HG03097 (cell line): ENCODE data around the gene HEY2.
"Not testable (repeated sequence)": the region's sequence is repeated elsewhere in the genome, so short reads cannot be mapped to it uniquely, and the experiment has no call there.

Experiments used
- ATAC-seq: cut with Tn5 transposase; IDR thresholded peaks from one replicate; pipeline ENCODE4 v1.9.1; 2021; ENCODE audit not compliant: unreplicated experiment, low FRiP score

Gene HEY2

GRCh38 chr6:125749173-125749864 lies at the start of gene HEY2:
Gene HEY2 (plus strand): TSS chr6:125749632. CDS start chr6:125749777, 145 bp downstream.
- peak; percentile 83 for ATAC-seq

- ATAC-seq: no peak
These were observed 48.7 kb upstream of the HEY2 start for GRCh38 chr6:125700581-125701353.

- no peak for ATAC-seq
These were observed 48.1 kb upstream of the HEY2 start for GRCh38 chr6:125701354-125701668.

- not testable (repeated sequence) for ATAC-seq
These were observed 45.5 kb upstream of the HEY2 start for GRCh38 chr6:125703882-125704281.

- ATAC-seq: no peak
These were observed 41.7 kb upstream of the HEY2 start for GRCh38 chr6:125707615-125708243.

- no peak for ATAC-seq
These were observed 38.3 kb upstream of the HEY2 start for GRCh38 chr6:125711013-125711675.

GRCh38 chr6:125714441-125715090 lies 34.9 kb upstream of the HEY2 start:
- ATAC-seq: peak; percentile 78

GRCh38 chr6:125717120-125717731 lies 32.2 kb upstream of the HEY2 start:
- ATAC-seq: peak; percentile 61

- ATAC-seq: no peak
These were observed 31.3 kb upstream of the HEY2 start for GRCh38 chr6:125718109-125718508.

- ATAC-seq: no peak
These were observed 26.5 kb upstream of the HEY2 start for GRCh38 chr6:125722886-125723285.

GRCh38 chr6:125727216-125727615 lies 22.2 kb upstream of the HEY2 start:
- ATAC-seq: no peak

- no peak for ATAC-seq
These were observed 20.7 kb upstream of the HEY2 start for GRCh38 chr6:125728739-125729138.

GRCh38 chr6:125729983-125730382 lies 19.4 kb upstream of the HEY2 start:
- ATAC-seq: no peak

- ATAC-seq: no peak
These were observed 17.0 kb upstream of the HEY2 start for GRCh38 chr6:125732398-125732797.

GRCh38 chr6:125733516-125734300 lies 15.7 kb upstream of the HEY2 start:
- ATAC-seq: no peak

- ATAC-seq: no peak
These were observed 11.2 kb upstream of the HEY2 start for GRCh38 chr6:125738276-125738675.

GRCh38 chr6:125739364-125739763 lies 10.1 kb upstream of the HEY2 start:
- ATAC-seq: no peak

- no peak for ATAC-seq
These were observed 8.1 kb upstream of the HEY2 start for GRCh38 chr6:125741336-125741735.

- no peak for ATAC-seq
These were observed 7.4 kb upstream of the HEY2 start for GRCh38 chr6:125742024-125742423.
